C4-2B (cell line): Measurements from ENCODE around the gene ZSWIM9.

ENCODE experiments used
- ZFX ChIP-seq: fragments of 450-650 bp; IDR thresholded peaks from 2 replicates; pipeline ENCODE4 v1.6.1; 2017
- TF ChIP-seq, protein P1 (sequence below): fragments of 450-650 bp; conservative IDR thresholded peaks from 2 replicates; pipeline ENCODE4 v1.5.1; 2017; ENCODE audit warnings: mild to moderate bottlenecking

- TF ChIP-seq, protein P1, sequence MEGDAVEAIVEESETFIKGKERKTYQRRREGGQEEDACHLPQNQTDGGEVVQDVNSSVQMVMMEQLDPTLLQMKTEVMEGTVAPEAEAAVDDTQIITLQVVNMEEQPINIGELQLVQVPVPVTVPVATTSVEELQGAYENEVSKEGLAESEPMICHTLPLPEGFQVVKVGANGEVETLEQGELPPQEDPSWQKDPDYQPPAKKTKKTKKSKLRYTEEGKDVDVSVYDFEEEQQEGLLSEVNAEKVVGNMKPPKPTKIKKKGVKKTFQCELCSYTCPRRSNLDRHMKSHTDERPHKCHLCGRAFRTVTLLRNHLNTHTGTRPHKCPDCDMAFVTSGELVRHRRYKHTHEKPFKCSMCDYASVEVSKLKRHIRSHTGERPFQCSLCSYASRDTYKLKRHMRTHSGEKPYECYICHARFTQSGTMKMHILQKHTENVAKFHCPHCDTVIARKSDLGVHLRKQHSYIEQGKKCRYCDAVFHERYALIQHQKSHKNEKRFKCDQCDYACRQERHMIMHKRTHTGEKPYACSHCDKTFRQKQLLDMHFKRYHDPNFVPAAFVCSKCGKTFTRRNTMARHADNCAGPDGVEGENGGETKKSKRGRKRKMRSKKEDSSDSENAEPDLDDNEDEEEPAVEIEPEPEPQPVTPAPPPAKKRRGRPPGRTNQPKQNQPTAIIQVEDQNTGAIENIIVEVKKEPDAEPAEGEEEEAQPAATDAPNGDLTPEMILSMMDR = no peak
- no peak for TF ChIP-seq ZFX
Measured at GRCh38 chr19:48196933-48197665, 26.6 kb downstream of the ZSWIM9 start.
